K562 (cell line): Measurements from ENCODE around the gene DTX1. TPM values are rescaled to one million over a fixed set of nuclear protein-coding genes. Genes with fewer than 3 reads are reported as not detected.

Source experiments
- ADNP ChIP-seq: fragments of 200-800 bp; sonication (Bioruptor generic); IDR thresholded peaks from 2 replicates; pipeline ENCODE4 v1.6.1; 2016; ENCODE audit warnings: missing genetic modification characterization, missing compliant biosample characterization
- CBFB ChIP-seq: sonication (generic); formaldehyde crosslinking; IDR thresholded peaks from 2 replicates; pipeline ENCODE4 v1.4.0; 2020; ENCODE audit warnings: mild to moderate bottlenecking, missing genetic modification reagents
- LEF1 ChIP-seq: fragments of 450-650 bp; IDR thresholded peaks from 2 replicates; pipeline ENCODE4 v1.6.1; 2016; ENCODE audit warnings: mild to moderate bottlenecking
- NR3C1 ChIP-seq: sonication (generic); formaldehyde crosslinking; IDR thresholded peaks from 2 replicates; pipeline ENCODE4 v1.8.1; 2022; ENCODE audit warnings: missing genetic modification reagents
- PYGO2 ChIP-seq: fragments of 450-650 bp; IDR thresholded peaks from 2 replicates; pipeline ENCODE4 v1.6.1; 2016; ENCODE audit warnings: mild to moderate bottlenecking, missing genetic modification characterization, moderate library complexity, missing compliant biosample characterization
- ZNF644 ChIP-seq: fragments of 200-800 bp; sonication (Bioruptor generic); IDR thresholded peaks from 2 replicates; pipeline ENCODE4 v1.6.1; 2016; ENCODE audit warnings: low read depth, missing genetic modification characterization, missing compliant biosample characterization
- ZZZ3 ChIP-seq: fragments of 450-650 bp; IDR thresholded peaks from 2 replicates; pipeline ENCODE4 v1.6.1; 2016; ENCODE audit warnings: antibody characterized with exemption, mild to moderate bottlenecking, moderate library complexity
- polyA plus RNA-seq, 8 experiments: library from polyadenylated mRNA; depleted of rRNA in 4 of 8; stranded (reverse) in 5 of 8; unstranded in 3 of 8; fragments of >200 nt; fragmentation: Nextera tagmentation in 2 of 8; fragmentation: Illumina TruSeq in 1 of 8; extraction: Ambion mirVana in 2 of 8; extraction: Trizol in 1 of 8; gene quantifications; 2 replicates each; pipeline versions ENCODE4 v1.2.1 to v1.2.3, GENCODE V29; 2011 to 2014; ENCODE audit warnings: inconsistent platforms in 1 of 8, missing spikeins in 1 of 8
- total RNA-seq, 7 experiments: library from RNA; depleted of rRNA in 6 of 7; stranded (reverse); fragments of >200 nt in 6 of 7; fragmentation: Illumina TruSeq in 2 of 7; extraction: Trizol in 2 of 7; gene quantifications; 2 replicates each; pipeline versions ENCODE4 v1.2.1 to v1.2.3, GENCODE V29; 2011 to 2021; ENCODE audit warnings: low replicate concordance in 1 of 7
- TF ChIP-seq, protein P1 (sequence below): sonication (generic); formaldehyde crosslinking; IDR thresholded peaks from 2 replicates; pipeline ENCODE4 v1.8.1; 2023; ENCODE audit warnings: missing genetic modification reagents, mild to moderate bottlenecking, borderline replicate concordance

DTX1 gene
- total and polyA plus RNA-seq, 9 of the 15 experiments (the other 6 are each of a cell fraction or from before 2014, with no cell fraction given): not detected

DNA sequence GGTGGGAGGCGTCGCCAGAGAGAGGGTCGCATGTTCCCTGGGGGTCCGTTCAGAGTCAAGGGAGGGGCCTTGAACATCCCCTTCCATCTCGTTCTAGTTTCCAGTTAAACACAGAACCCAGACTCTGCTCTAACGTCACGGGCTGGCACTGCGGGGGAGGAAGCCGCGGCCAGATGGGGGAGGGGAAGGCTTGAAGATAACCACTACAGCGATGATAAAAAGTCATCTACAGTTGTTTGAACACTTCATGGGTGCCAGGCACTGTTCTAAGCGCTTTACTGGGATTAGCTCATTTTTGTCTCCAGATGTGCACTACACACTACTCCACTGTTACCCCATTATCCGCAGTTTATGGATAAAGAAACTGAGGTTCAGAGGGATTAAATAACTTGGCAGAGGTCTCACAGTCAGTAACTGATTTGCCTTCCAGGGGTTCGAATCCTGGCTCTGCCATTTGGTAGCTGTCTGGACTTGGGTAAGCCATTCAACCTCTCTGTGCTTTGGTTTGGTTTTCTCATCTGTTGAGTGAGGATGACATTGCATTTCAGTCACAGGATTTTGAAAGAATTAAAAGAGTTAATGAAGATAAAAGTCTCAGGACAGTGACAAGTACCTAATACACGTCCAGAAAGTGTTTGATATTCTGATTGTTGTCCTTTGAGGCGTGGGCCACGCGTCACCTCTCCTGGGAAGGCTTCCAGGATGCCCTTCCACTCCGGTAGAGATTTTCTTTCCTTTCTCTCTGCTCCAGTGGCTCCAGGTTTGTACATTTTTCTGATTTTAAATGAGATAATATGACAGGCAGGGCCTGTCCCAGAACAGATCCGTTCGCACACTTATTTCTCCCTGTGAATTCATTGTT is 79.8 kb downstream of the DTX1 start (continued):
- TF ChIP-seq, protein P1, sequence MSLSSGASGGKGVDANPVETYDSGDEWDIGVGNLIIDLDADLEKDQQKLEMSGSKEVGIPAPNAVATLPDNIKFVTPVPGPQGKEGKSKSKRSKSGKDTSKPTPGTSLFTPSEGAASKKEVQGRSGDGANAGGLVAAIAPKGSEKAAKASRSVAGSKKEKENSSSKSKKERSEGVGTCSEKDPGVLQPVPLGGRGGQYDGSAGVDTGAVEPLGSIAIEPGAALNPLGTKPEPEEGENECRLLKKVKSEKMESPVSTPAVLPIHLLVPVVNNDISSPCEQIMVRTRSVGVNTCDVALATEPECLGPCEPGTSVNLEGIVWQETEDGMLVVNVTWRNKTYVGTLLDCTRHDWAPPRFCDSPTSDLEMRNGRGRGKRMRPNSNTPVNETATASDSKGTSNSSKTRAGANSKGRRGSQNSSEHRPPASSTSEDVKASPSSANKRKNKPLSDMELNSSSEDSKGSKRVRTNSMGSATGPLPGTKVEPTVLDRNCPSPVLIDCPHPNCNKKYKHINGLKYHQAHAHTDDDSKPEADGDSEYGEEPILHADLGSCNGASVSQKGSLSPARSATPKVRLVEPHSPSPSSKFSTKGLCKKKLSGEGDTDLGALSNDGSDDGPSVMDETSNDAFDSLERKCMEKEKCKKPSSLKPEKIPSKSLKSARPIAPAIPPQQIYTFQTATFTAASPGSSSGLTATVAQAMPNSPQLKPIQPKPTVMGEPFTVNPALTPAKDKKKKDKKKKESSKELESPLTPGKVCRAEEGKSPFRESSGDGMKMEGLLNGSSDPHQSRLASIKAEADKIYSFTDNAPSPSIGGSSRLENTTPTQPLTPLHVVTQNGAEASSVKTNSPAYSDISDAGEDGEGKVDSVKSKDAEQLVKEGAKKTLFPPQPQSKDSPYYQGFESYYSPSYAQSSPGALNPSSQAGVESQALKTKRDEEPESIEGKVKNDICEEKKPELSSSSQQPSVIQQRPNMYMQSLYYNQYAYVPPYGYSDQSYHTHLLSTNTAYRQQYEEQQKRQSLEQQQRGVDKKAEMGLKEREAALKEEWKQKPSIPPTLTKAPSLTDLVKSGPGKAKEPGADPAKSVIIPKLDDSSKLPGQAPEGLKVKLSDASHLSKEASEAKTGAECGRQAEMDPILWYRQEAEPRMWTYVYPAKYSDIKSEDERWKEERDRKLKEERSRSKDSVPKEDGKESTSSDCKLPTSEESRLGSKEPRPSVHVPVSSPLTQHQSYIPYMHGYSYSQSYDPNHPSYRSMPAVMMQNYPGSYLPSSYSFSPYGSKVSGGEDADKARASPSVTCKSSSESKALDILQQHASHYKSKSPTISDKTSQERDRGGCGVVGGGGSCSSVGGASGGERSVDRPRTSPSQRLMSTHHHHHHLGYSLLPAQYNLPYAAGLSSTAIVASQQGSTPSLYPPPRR (CRISPR knock-in tag): no peak
- TF ChIP-seq LEF1 (peak; percentile 84), PYGO2 (tag) (no peak), CBFB (CRISPR knock-in tag) (no peak), ZZZ3 (no peak), ZNF644 (tag) (no peak), NR3C1 (CRISPR knock-in tag) (no peak), ADNP (tag) (peak; percentile 64)
